Suppressor macrophage (primary cell): ENCODE measurements around the gene USP54.
"Not testable (repeated sequence)": the region's sequence is repeated elsewhere in the genome, so short reads cannot be mapped to it uniquely, and the experiment has no call there.

Source experiments
- DNase-seq, 4 experiments: peaks; one replicate each; pipeline ENCODE4 v3.0.0-alpha.2; 2020 to 2022
- total RNA-seq, 17 experiments: gene quantifications; one replicate each; lab custom pipeline; 2026; ENCODE audit warnings: mixed read lengths in 6 of 17, inconsistent platforms in 3 of 17; lab: John Stamatoyannopoulos, UW

The USP54 gene
- 3.4 to 16.7 (median 7.6) reads per million in 17 experiments for total RNA-seq

- peak; percentile 38 to 62 (median 57) for DNase-seq
Observed at GRCh38 chr10:73590881-73591799, at the start of gene USP54. Gene USP54, minus strand, starts transcription at chr10:73591342. Its CDS starts 15,684 bp downstream, at chr10:73575658.

- no peak for DNase-seq
Observed at GRCh38 chr10:73639286-73639685, 48.1 kb upstream of the USP54 start.

GRCh38 chr10:73635781-73636180 is 44.6 kb upstream of the USP54 start:
- no peak for DNase-seq

- no peak for DNase-seq
Observed at GRCh38 chr10:73634421-73634820, 43.3 kb upstream of the USP54 start.

- no peak for DNase-seq
Observed at GRCh38 chr10:73629165-73629564, 38.0 kb upstream of the USP54 start.

GRCh38 chr10:73628405-73628804 is 37.3 kb upstream of the USP54 start:
- no peak for DNase-seq

GRCh38 chr10:73627300-73627699 is 36.2 kb upstream of the USP54 start:
- no peak for DNase-seq

GRCh38 chr10:73625884-73626752 is 35.0 kb upstream of the USP54 start:
- DNase-seq: peak; percentile 97 to 99 (median 98)

GRCh38 chr10:73625004-73625883 is 34.1 kb upstream of the USP54 start:
- peak in 3 of 4 experiments; percentile 17 to 50 (median 31) for DNase-seq

GRCh38 chr10:73623056-73623455 is 31.9 kb upstream of the USP54 start:
- no peak for DNase-seq

GRCh38 chr10:73620974-73621373 is 29.8 kb upstream of the USP54 start:
- not testable (repeated sequence) for DNase-seq

- not testable (repeated sequence) for DNase-seq
Observed at GRCh38 chr10:73617143-73617542, 26.0 kb upstream of the USP54 start.

- no peak for DNase-seq
Observed at GRCh38 chr10:73614720-73615119, 23.6 kb upstream of the USP54 start.

GRCh38 chr10:73609116-73609515 is 18.0 kb upstream of the USP54 start:
- DNase-seq: no peak

- DNase-seq: no peak
Observed at GRCh38 chr10:73601486-73601921, 10.4 kb upstream of the USP54 start.

- no peak for DNase-seq
Observed at GRCh38 chr10:73597346-73597745, 6.2 kb upstream of the USP54 start.

GRCh38 chr10:73593812-73594211 is 2.7 kb upstream of the USP54 start:
- DNase-seq: no peak

GRCh38 chr10:73593110-73593509 is 2.0 kb upstream of the USP54 start:
- DNase-seq: no peak

- peak; percentile 50 to 76 (median 70) for DNase-seq
Observed at GRCh38 chr10:73591935-73592699, 975 bp upstream of the USP54 start.

- peak; percentile 43 to 62 (median 60) for DNase-seq
Observed at GRCh38 chr10:73589563-73590126, 1.5 kb downstream of the USP54 start.

- DNase-seq: no peak
Observed at GRCh38 chr10:73588656-73589055, 2.5 kb downstream of the USP54 start.
